Sigmoid colon (tissue), 7 donors: Measurements from ENCODE around the gene NAT14. TPM values are rescaled to one million over a fixed set of nuclear protein-coding genes. Genes with fewer than 3 reads are reported as not detected.

Experiments
- DNase-seq: peaks from one replicate; pipeline ENCODE4 v3.0.0-alpha.2; 2019
- H3K27ac ChIP-seq, 4 donors: fragments of 200-600 bp; sonication (generic); one replicate each; pipeline ENCODE4 v1.5.1; 2016 to 2019; ENCODE audit warnings: mild to moderate bottlenecking in 1 of 4
- H3K27me3 ChIP-seq, 3 donors: fragments of 200-600 bp; sonication (generic); one replicate each; pipeline ENCODE4 v1.5.1; 2019; ENCODE audit warnings: mild to moderate bottlenecking in 1 of 3
- H3K36me3 ChIP-seq, 4 donors: fragments of 200-600 bp; sonication (generic); one replicate each; pipeline ENCODE4 v1.5.1; 2016 to 2019
- H3K4me1 ChIP-seq, 4 donors: fragments of 200-600 bp; sonication (generic); one replicate each; pipeline ENCODE4 v1.5.1; 2017 to 2019
- H3K4me3 ChIP-seq, 4 donors: fragments of 200-600 bp; sonication (generic); one replicate each; pipeline ENCODE4 v1.5.1; 2017 to 2019; ENCODE audit warnings: mild to moderate bottlenecking in 2 of 4, moderate library complexity in 1 of 4
- H3K9me3 ChIP-seq, 4 donors: fragments of 200-600 bp in 3 of 4; sonication (generic) in 3 of 4; one replicate each; pipeline versions ENCODE4 v1.5.1 to v1.6.1; 2013 to 2019
- EP300 ChIP-seq, 4 donors: sonication (generic); formaldehyde crosslinking; IDR thresholded peaks; one replicate each; pipeline ENCODE4 v1.6.1; 2017; ENCODE audit warnings: antibody characterized with exemption in 4 of 4
- POLR2A ChIP-seq, 2 donors: fragments of 450-650 bp; IDR thresholded peaks; one replicate each; pipeline ENCODE4 v1.6.1; 2016; ENCODE audit warnings: antibody characterized with exemption in 2 of 2, mild to moderate bottlenecking in 2 of 2, moderate library complexity in 2 of 2
- POLR2AphosphoS5 ChIP-seq, 4 donors: sonication (generic); formaldehyde crosslinking; IDR thresholded peaks; one replicate each; pipeline ENCODE4 v1.6.1; 2017; ENCODE audit warnings: antibody characterized with exemption in 4 of 4
- WGBS, 2 donors: extraction: QIAGEN DNeasy Blood & Tissue Kit; methylation state at CpG; one replicate each; pipeline ENCODE4 v1.1.7; 2013; 5-methylcytosine and 5-hydroxymethylcytosine counted together
- intact Hi-C: fragments of 100-400 bp; cut with DNase I; formaldehyde crosslinking; loops from one replicate; pipeline ENCODE4 v1.15.1; 2023
- polyA plus RNA-seq, 3 donors: library from polyadenylated mRNA; stranded (reverse); fragments of 200-250 nt; gene quantifications; one replicate each; pipeline ENCODE4 v1.2.3, GENCODE V29; 2013
- total RNA-seq, 4 donors: library from RNA; depleted of rRNA; stranded (reverse); fragments of >200 nt; gene quantifications; one replicate each; pipeline ENCODE4 v1.1.0, GENCODE V29; 2016
- TF ChIP-seq, protein P1 (sequence below), 4 experiments: fragments of 450-650 bp in 3 of 4; fragments of 200-600 bp in 1 of 4; IDR thresholded peaks; one replicate each; pipeline ENCODE4 v1.5.1; 2016 to 2019; ENCODE audit warnings: antibody characterized with exemption in 4 of 4, mild to moderate bottlenecking in 3 of 4, moderate library complexity in 2 of 4
- donor health status: healthy with polysubstance abuse.
- donor health status: Bipolar disorder and iron deficiency.
- donor health status: healthy.

NAT14 gene
- total and polyA plus RNA-seq, 7 donors = 1.4 to 13.7 (median 7.8) TPM

DNA sequence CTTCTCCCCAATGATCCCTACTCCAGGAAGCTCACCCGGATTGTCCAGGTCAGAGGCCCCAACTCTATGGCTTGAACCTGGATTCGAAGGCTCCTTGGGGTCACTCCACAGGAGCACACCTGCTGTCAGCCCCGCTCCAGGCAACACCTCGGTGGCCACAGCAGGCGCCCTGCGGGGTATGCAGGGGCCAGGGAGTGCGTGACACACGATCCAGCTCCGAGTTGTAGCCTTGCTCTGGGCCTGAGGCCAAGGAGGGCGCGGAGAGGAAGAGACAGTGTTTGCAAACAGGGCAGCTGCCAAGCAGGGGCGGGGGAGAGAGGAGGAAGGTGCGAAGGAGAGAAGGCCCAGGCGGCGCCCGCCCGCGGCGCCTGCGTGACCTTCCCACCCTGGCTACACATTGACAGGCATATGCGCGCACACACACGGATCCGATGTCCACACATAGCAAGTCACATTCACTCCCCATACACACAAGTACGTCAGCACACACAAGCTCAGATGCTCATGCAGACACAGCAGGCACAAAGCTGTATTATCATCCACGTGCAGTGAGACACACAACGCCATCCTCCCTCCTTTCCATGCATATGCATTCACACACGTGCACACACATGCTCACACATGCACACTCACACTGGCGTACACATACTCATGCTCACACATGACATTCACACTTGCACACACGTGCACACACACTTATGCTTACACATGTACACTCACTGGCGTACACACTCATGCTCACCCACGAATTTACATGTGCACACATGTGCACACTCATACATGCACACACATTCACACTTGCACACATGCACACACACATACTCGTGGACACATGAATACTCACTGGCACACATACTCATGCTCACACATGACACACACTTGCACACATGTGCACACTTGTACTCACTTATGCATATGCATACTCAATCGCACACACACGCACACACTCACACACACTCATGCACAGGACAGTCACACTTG lies 41.5 kb downstream of the NAT14 start:
- no peak for DNase-seq
- TF ChIP-seq EP300 (IDR thresholded peaks at IDR 0.05) (no peak), POLR2A (IDR thresholded peaks at IDR 0.05) (no peak), POLR2AphosphoS5 (IDR thresholded peaks at IDR 0.05) (no peak)
- TF ChIP-seq, protein P1, sequence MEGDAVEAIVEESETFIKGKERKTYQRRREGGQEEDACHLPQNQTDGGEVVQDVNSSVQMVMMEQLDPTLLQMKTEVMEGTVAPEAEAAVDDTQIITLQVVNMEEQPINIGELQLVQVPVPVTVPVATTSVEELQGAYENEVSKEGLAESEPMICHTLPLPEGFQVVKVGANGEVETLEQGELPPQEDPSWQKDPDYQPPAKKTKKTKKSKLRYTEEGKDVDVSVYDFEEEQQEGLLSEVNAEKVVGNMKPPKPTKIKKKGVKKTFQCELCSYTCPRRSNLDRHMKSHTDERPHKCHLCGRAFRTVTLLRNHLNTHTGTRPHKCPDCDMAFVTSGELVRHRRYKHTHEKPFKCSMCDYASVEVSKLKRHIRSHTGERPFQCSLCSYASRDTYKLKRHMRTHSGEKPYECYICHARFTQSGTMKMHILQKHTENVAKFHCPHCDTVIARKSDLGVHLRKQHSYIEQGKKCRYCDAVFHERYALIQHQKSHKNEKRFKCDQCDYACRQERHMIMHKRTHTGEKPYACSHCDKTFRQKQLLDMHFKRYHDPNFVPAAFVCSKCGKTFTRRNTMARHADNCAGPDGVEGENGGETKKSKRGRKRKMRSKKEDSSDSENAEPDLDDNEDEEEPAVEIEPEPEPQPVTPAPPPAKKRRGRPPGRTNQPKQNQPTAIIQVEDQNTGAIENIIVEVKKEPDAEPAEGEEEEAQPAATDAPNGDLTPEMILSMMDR (IDR thresholded peaks at IDR 0.05) = no peak

DNA sequence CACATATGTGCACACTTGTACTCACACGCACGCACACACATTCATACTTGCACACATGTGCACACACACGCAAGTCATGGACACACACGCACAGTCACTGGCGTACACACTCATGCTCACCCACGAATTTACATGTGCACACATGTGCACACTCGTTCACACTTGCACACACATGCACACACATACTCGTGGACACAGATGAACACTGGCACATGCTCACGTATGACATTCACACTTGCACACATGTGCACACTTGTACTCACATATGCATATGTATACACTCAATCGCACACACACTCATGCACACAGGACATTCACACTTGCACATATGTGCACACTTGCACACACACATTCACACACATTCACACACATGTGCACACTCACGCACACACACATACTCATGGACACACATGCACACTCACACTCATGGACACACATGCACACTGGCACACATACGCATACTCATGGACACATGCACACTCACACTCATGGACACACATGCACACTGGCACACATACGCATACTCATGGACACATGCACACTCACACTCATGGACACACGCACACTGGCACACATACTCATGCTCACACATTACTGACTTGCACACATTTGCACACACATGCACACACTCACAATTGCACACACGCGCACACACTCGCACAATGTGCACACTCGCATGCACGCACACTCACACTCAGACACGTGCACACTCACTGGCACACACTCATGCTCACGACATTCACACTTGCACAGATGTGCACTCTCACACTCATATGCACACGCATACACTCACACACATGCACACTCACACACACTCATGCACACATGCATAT lies 42.4 kb downstream of the NAT14 start:
- H3K27me3 ChIP-seq = peaks cover 0 to 30% (median 8%) of the 10 kb centered on the region in 3 donors
- TF ChIP-seq, protein P1 (IDR thresholded peaks at IDR 0.05) = no peak
- TF ChIP-seq POLR2AphosphoS5 (IDR thresholded peaks at IDR 0.05) (no peak), EP300 (IDR thresholded peaks at IDR 0.05) (no peak), POLR2A (IDR thresholded peaks at IDR 0.05) (no peak)
- no peak overlapping the region for H3K4me3 ChIP-seq
- H3K27ac ChIP-seq = no peak overlapping the region
- WGBS, 2 donors = 77 to 88% methylated on average over 22 of the region's 22 CpGs
- no peaks in the 10 kb centered on the region for H3K9me3 ChIP-seq
- intact Hi-C loops = no loop called here
- no peak for DNase-seq
- peaks cover 0 to 15% (median 10%) of the 10 kb centered on the region in 4 donors for H3K4me1 ChIP-seq
- no peaks in the 10 kb centered on the region for H3K36me3 ChIP-seq

More for the DNA sequence above, 41.5 kb downstream of the NAT14 start:
- Histone ChIP-seq H3K4me1 (peaks cover 0 to 15% (median 12%) of the 10 kb centered on the region in 4 donors), H3K27me3 (peaks cover 0 to 28% (median 8%) of the 10 kb centered on the region in 3 donors), H3K4me3 (no peak overlapping the region), H3K36me3 (no peaks in the 10 kb centered on the region), H3K27ac (no peak overlapping the region), H3K9me3 (no peaks in the 10 kb centered on the region)
- 19 to 35% methylated on average over 35 of the region's 35 CpGs for WGBS, 2 donors
- intact Hi-C loops = no loop called here

DNA sequence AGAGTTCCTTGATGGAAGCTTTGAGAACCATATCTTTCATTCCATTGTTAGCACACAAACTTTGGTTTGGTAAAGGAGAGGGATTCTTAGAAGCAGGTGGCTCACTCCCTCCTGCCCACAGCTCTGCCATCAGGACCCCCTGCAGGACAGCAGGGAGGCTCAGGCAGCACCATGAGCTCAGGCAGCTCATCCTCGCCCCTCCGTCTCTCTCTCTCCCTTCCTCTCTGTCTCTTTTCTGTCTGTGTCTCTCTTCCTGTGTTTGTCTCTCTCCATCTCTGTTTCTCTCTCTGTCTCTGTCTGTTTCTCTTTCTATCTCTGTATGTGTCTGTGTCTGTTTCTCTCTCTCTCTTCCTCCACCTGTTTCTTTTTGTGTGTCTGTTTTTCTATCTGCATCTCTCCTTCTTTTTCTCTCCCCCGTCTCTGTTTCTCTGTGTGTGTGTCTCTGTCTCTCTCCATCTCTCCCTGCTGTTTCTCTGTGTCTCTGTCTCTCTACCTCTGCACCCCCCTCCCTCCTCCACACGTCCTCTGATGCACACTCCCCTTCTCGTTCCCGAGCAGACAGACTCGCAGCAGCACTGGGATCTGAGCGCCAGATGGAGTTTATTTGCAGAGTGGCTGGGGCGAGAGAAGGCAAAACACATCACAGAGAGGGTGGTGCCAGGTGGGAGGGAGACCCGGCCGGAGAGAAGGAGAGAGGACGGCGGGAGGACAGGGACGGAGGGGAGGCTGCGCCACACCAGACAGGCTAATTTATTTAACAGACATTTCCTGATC lies 43.2 kb downstream of the NAT14 start:
- no peak overlapping the region for H3K4me3 ChIP-seq
- H3K9me3 ChIP-seq = no peaks in the 10 kb centered on the region
- intact Hi-C loops = no loop called here
- no peak overlapping the region for H3K27ac ChIP-seq
- 22 to 58% methylated on average over 15 of the region's 15 CpGs for WGBS, 2 donors
- no peak for TF ChIP-seq EP300 (IDR thresholded peaks at IDR 0.05)
- TF ChIP-seq, protein P1 (IDR thresholded peaks at IDR 0.05) = no peak
- no peak for TF ChIP-seq POLR2AphosphoS5 (IDR thresholded peaks at IDR 0.05)
- no peak for TF ChIP-seq POLR2A (IDR thresholded peaks at IDR 0.05)
- no peak for DNase-seq
- peaks cover 0 to 30% (median 8%) of the 10 kb centered on the region in 3 donors for H3K27me3 ChIP-seq
- H3K36me3 ChIP-seq = no peaks in the 10 kb centered on the region
- peaks cover 0 to 15% (median 10%) of the 10 kb centered on the region in 4 donors for H3K4me1 ChIP-seq

DNA sequence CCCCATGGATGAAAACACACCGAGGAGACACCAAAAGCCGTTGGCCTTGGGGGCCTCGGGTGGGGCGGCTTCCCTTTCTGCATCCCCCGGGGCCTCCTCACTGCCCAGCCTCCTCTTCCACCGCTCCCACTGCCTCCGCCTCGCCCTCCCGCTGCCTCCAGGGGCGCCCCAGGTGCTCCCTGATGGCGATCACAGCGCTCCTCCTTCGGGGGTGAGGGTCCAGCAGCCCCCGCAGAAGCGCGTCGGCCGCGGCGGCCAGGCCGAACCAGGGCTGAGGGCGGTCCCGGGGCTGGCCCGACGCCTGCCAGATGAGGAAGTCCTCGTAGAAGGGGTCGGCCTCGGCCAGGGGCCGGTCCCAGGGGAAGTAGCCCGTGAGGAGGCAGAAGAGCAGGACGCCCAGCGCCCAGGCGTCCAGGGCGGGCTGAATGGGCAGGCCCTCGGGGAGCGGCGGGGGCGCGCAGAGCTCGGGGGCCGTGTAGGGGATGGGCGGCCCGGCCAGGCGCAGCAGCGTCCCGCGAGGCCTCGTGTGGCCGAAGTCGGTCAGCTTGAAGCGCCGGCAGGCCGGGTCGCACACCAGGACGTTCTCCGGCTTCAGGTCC lies 44.7 kb downstream of the NAT14 start:
- no peak overlapping the region for H3K4me3 ChIP-seq
- 92% methylated on average over 56 of the region's 56 CpGs for WGBS, 2 donors
- TF ChIP-seq POLR2AphosphoS5 (IDR thresholded peaks at IDR 0.05) (no peak), EP300 (IDR thresholded peaks at IDR 0.05) (no peak), POLR2A (IDR thresholded peaks at IDR 0.05) (no peak)
- TF ChIP-seq, protein P1 (IDR thresholded peaks at IDR 0.05) = no peak
- H3K4me1 ChIP-seq = peaks cover 0 to 15% (median 10%) of the 10 kb centered on the region in 4 donors
- H3K27ac ChIP-seq = no peak overlapping the region
- H3K9me3 ChIP-seq = no peaks in the 10 kb centered on the region
- intact Hi-C loops = no loop called here
- H3K27me3 ChIP-seq = peaks cover 0 to 30% (median 8%) of the 10 kb centered on the region in 3 donors
- H3K36me3 ChIP-seq = no peaks in the 10 kb centered on the region
- no peak for DNase-seq
